HCT116 (cell line): ENCODE data around the gene CHRNB2. TPM values are rescaled to one million over a fixed set of nuclear protein-coding genes. Genes with fewer than 3 reads are reported as not detected.

Source experiments
- ATAC-seq: fragments of 200-7000 bp; cut with Tn5 transposase; 2 replicates; pipeline ENCODE4 v1.9.1; 2020; ENCODE audit warnings: mild to moderate bottlenecking, moderate library complexity
- BruUV-seq: library from RNA; stranded (reverse); fragments of 400-500 nt; replicated peaks from 2 replicates; lab custom pipeline; 2021; lab: Mats Ljungman, UMichigan
- CTCF ChIA-PET: fragments of 300-600 bp; sonication (Branson Sonifier 250); formaldehyde crosslinking; loops from one replicate; lab custom pipeline; 2021; ENCODE audit warnings: antibody characterized with exemption; lab: Charles Lee
- POLR2A ChIA-PET: fragments of 300-600, 350-600 bp; sonication (Branson Sonifier 250); formaldehyde crosslinking; loops from one replicate; lab custom pipeline; 2021; ENCODE audit warnings: antibody characterized with exemption; lab: Charles Lee
- RAD21 ChIA-PET, 2 experiments: fragments of 300-600 bp; sonication (Branson Sonifier 250); formaldehyde crosslinking; loops; one replicate each; lab custom pipeline; 2023; ENCODE audit warnings: low total read pairs in 2 of 2; ENCODE audit not compliant: uncharacterized antibody in 2 of 2, unreplicated experiment in 2 of 2, low non-redundant PET in 1 of 2; lab: Charles Lee
- DNase-seq: peaks from one replicate; pipeline ENCODE4 v3.0.0-alpha.2; 2010; ENCODE audit warnings: low read depth, low spot score
- H2AFZ ChIP-seq: fragments of 200-600 bp; shearing (Covaris generic), sonication (generic); 2 replicates; pipeline ENCODE4 v1.6.1; 2017; ENCODE audit warnings: low read depth, mixed run types, mixed read lengths, antibody characterized with exemption, low read length; ENCODE audit not compliant: poor library complexity, severe bottlenecking
- H3K27ac ChIP-seq: 2 replicates; pipeline ENCODE4 v1.5.1; 2012; ENCODE audit warnings: low read depth, low read length
- H3K27me3 ChIP-seq: fragments of 200-600 bp; sonication (generic); 2 replicates; pipeline ENCODE4 v1.6.1; 2016; ENCODE audit warnings: mixed run types, low read length, mixed read lengths; ENCODE audit not compliant: insufficient read depth
- H3K36me3 ChIP-seq, 2 experiments: fragments of 200-500 bp in 1 of 2; fragments of 200-600 bp in 1 of 2; sonication (Bioruptor generic) in 1 of 2; sonication (generic) in 1 of 2; 2 replicates each; pipeline versions ENCODE4 v1.5.1 to v1.6.1; 2014 to 2016; ENCODE audit warnings: low read length in 2 of 2, inconsistent platforms in 1 of 2, mixed read lengths in 1 of 2, mixed run types in 1 of 2; ENCODE audit not compliant: insufficient read depth in 2 of 2, control insufficient read depth in 1 of 2
- H3K4me1 ChIP-seq, 2 experiments: fragments of 200-600 bp in 1 of 2; sonication (generic) in 1 of 2; 2 replicates each; pipeline versions ENCODE4 v1.5.1 to v1.6.1; 2012 to 2017; ENCODE audit warnings: low read length in 2 of 2, inconsistent platforms in 1 of 2, mild to moderate bottlenecking in 1 of 2, mixed read lengths in 1 of 2, mixed run types in 1 of 2, moderate library complexity in 1 of 2; ENCODE audit not compliant: insufficient read depth in 2 of 2, control insufficient read depth in 1 of 2
- H3K4me2 ChIP-seq: fragments of 200-600 bp; sonication (generic); 2 replicates; pipeline ENCODE4 v1.6.1; 2017; ENCODE audit warnings: mixed run types, low read length, mixed read lengths
- H3K4me3 ChIP-seq, 2 experiments: fragments of 200-600 bp in 1 of 2; sonication (generic) in 1 of 2; replicated peaks in 1 of 2; 2 replicates each; pipeline ENCODE4 v1.5.1; 2011 to 2016; ENCODE audit warnings: low read length in 2 of 2, control low read depth in 1 of 2, low read depth in 1 of 2, mild to moderate bottlenecking in 1 of 2, mixed read lengths in 1 of 2, mixed run types in 1 of 2
- H3K79me2 ChIP-seq: fragments of 200-600 bp; sonication (generic); 2 replicates; pipeline ENCODE4 v1.6.1; 2017; ENCODE audit warnings: mild to moderate bottlenecking, mixed run types, low read length, moderate library complexity, mixed read lengths; ENCODE audit not compliant: insufficient read depth
- H3K9ac ChIP-seq: fragments of 200-600 bp; sonication (generic); 2 replicates; pipeline ENCODE4 v1.6.1; 2016; ENCODE audit warnings: low read length, mixed read lengths
- H3K9me2 ChIP-seq: fragments of 200-600 bp; sonication (generic), shearing (Covaris generic); 2 replicates; pipeline ENCODE4 v1.6.1; 2017; ENCODE audit warnings: mixed run types, mild to moderate bottlenecking, moderate library complexity; ENCODE audit not compliant: insufficient read depth
- H3K9me3 ChIP-seq, 2 experiments: fragments of 200-500 bp in 1 of 2; fragments of 200-600 bp in 1 of 2; sonication (Bioruptor generic) in 1 of 2; sonication (generic) in 1 of 2; 2 replicates each; pipeline ENCODE4 v1.6.1; 2014 to 2017; ENCODE audit warnings: low read length in 2 of 2, mixed read lengths in 2 of 2, inconsistent platforms in 1 of 2, low read depth in 1 of 2, mild to moderate bottlenecking in 1 of 2, mixed run types in 1 of 2, moderate library complexity in 1 of 2; ENCODE audit not compliant: control insufficient read depth in 1 of 2, insufficient read depth in 1 of 2
- H4K20me1 ChIP-seq: fragments of 200-600 bp; sonication (generic), shearing (Covaris generic); 2 replicates; pipeline ENCODE4 v1.6.1; 2017; ENCODE audit warnings: mixed run types, mild to moderate bottlenecking, moderate library complexity; ENCODE audit not compliant: insufficient read depth
- CEBPB ChIP-seq: IDR thresholded peaks from 2 replicates; pipeline ENCODE4 v1.6.1; 2012; ENCODE audit warnings: low read depth
- EGR1 ChIP-seq: IDR thresholded peaks from 2 replicates; pipeline ENCODE4 v1.6.1; 2012; ENCODE audit warnings: low read depth
- ELF1 ChIP-seq: IDR thresholded peaks from 2 replicates; pipeline ENCODE4 v1.6.1; 2012; ENCODE audit warnings: low read depth, borderline replicate concordance
- POLR2A ChIP-seq: IDR thresholded peaks from 2 replicates; pipeline ENCODE4 v1.7.0; 2011; ENCODE audit warnings: borderline replicate concordance; ENCODE audit not compliant: insufficient read depth, insufficient read length; ENCODE audit errors: extremely low read depth
- RAD21 ChIP-seq: IDR thresholded peaks from 2 replicates; pipeline ENCODE4 v1.6.1; 2012; ENCODE audit warnings: low read depth, mild to moderate bottlenecking
- SIN3A ChIP-seq: IDR thresholded peaks from 2 replicates; pipeline ENCODE4 v1.6.1; 2012; ENCODE audit warnings: low read depth
- SP1 ChIP-seq: IDR thresholded peaks from 2 replicates; pipeline ENCODE4 v1.6.1; 2012; ENCODE audit warnings: low read depth
- SRF ChIP-seq: IDR thresholded peaks from 2 replicates; pipeline ENCODE4 v1.6.1; 2012; ENCODE audit warnings: low read depth
- TCF7L2 ChIP-seq: IDR thresholded peaks from 2 replicates; pipeline ENCODE4 v1.7.0; 2011; ENCODE audit warnings: borderline replicate concordance, inconsistent platforms; ENCODE audit not compliant: insufficient read depth, insufficient read length; ENCODE audit errors: extremely low read depth
- ZNF274 ChIP-seq: fragments of 200-500 bp; sonication (Bioruptor generic); IDR thresholded peaks from 2 replicates; pipeline ENCODE4 v1.6.1; 2014; ENCODE audit warnings: mild to moderate bottlenecking, low read depth, low read length, inconsistent platforms
- intact Hi-C: fragments of 100-400 bp; cut with micrococcal nuclease; formaldehyde crosslinking; loops from 2 replicates; pipeline ENCODE4 v1.10.0; 2022
- total RNA-seq: library from RNA; stranded (reverse); gene quantifications from one replicate; pipeline ENCODE4 v1.2.1, GENCODE V29; 2021; ENCODE audit not compliant: unreplicated experiment
- TF ChIP-seq, protein P1 (sequence below): IDR thresholded peaks from 2 replicates; pipeline ENCODE4 v1.6.1; 2012
- TF ChIP-seq, protein P2 (sequence below): IDR thresholded peaks from 2 replicates; pipeline ENCODE4 v1.6.1; 2012; ENCODE audit warnings: low read depth
- TF ChIP-seq, protein P3 (sequence below), 3 experiments: fragments of 200-600 bp in 1 of 3; sonication (generic) in 1 of 3; IDR thresholded peaks in 2 of 3; conservative IDR thresholded peaks in 1 of 3; 2 replicates each; pipeline ENCODE4 v1.5.1; 2012 to 2017; ENCODE audit warnings: low read depth in 2 of 3, low read length in 2 of 3, antibody characterized with exemption in 1 of 3, borderline replicate concordance in 1 of 3, control low read depth in 1 of 3, mild to moderate bottlenecking in 1 of 3, mixed read lengths in 1 of 3, mixed run types in 1 of 3, moderate library complexity in 1 of 3; ENCODE audit not compliant: insufficient read depth in 1 of 3

The CHRNB2 gene
- total RNA-seq, 1 experiment from 2014 or later = not detected

DNA sequence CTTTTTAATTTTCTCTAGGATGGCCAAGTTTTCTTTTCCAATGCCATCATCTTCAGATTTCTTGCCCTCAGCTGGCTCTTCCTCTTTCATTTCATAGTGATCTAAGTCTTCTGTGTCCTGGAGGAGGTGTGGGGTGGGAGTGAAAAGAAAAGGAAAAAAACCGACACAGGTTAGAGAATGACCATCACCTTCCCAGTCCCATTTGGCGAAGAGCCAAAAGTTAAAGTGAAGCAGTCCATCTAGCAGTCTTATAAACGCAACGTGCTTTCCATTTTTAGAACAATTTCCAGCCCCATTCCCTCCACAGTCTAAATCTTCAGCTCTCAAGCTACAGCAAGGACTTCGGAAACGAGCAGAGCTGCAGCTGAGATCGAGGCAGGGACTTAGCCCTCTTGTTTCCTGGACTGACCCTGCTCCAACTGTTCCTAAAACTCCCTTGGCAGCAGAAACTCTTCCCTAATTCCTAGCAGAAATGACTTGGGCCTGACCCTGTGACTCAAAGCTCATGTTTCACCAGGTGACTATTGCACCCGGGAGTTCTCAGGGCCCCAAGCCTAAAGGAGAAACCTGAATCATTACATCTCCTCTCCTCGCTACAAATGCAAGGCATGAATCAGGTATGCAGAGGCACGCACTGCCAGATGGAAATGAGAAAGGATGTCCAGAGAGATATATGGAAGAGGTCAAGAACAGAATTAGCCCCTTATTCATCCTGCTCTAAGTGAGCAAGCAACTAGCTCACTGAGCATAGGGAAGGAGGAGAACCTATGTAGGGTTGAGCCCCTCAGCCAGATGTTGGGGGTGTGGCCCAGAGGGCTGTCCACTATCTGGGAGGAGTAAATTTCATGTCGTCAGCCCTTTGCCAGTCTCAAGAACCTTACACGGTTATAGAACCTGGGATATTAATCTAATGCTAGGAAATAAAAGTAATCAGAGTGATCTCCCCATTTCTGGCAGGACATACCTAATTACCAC is 14.2 kb upstream of the CHRNB2 start:
- no peak for TF ChIP-seq RAD21
- TF ChIP-seq POLR2A = no peak
- TF ChIP-seq, protein P1, sequence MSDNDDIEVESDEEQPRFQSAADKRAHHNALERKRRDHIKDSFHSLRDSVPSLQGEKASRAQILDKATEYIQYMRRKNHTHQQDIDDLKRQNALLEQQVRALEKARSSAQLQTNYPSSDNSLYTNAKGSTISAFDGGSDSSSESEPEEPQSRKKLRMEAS = no peak
- TF ChIP-seq CEBPB = no peak
- no peak for TF ChIP-seq ELF1
- TF ChIP-seq, protein P2, sequence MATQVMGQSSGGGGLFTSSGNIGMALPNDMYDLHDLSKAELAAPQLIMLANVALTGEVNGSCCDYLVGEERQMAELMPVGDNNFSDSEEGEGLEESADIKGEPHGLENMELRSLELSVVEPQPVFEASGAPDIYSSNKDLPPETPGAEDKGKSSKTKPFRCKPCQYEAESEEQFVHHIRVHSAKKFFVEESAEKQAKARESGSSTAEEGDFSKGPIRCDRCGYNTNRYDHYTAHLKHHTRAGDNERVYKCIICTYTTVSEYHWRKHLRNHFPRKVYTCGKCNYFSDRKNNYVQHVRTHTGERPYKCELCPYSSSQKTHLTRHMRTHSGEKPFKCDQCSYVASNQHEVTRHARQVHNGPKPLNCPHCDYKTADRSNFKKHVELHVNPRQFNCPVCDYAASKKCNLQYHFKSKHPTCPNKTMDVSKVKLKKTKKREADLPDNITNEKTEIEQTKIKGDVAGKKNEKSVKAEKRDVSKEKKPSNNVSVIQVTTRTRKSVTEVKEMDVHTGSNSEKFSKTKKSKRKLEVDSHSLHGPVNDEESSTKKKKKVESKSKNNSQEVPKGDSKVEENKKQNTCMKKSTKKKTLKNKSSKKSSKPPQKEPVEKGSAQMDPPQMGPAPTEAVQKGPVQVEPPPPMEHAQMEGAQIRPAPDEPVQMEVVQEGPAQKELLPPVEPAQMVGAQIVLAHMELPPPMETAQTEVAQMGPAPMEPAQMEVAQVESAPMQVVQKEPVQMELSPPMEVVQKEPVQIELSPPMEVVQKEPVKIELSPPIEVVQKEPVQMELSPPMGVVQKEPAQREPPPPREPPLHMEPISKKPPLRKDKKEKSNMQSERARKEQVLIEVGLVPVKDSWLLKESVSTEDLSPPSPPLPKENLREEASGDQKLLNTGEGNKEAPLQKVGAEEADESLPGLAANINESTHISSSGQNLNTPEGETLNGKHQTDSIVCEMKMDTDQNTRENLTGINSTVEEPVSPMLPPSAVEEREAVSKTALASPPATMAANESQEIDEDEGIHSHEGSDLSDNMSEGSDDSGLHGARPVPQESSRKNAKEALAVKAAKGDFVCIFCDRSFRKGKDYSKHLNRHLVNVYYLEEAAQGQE = no peak
- TF ChIP-seq SRF = no peak
- TF ChIP-seq, protein P3, sequence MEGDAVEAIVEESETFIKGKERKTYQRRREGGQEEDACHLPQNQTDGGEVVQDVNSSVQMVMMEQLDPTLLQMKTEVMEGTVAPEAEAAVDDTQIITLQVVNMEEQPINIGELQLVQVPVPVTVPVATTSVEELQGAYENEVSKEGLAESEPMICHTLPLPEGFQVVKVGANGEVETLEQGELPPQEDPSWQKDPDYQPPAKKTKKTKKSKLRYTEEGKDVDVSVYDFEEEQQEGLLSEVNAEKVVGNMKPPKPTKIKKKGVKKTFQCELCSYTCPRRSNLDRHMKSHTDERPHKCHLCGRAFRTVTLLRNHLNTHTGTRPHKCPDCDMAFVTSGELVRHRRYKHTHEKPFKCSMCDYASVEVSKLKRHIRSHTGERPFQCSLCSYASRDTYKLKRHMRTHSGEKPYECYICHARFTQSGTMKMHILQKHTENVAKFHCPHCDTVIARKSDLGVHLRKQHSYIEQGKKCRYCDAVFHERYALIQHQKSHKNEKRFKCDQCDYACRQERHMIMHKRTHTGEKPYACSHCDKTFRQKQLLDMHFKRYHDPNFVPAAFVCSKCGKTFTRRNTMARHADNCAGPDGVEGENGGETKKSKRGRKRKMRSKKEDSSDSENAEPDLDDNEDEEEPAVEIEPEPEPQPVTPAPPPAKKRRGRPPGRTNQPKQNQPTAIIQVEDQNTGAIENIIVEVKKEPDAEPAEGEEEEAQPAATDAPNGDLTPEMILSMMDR (IDR thresholded peaks at IDR 0.05 in 2 of 3, conservative IDR thresholded peaks at IDR 0.05 in 1 of 3; ENCODE audit: borderline replicate concordance in 1 of 3, insufficient read depth in 1 of 3, low read depth in 2 of 3, low read length in 2 of 3) = no peak
- TF ChIP-seq EGR1 = no peak
- no peak for TF ChIP-seq SIN3A
- no peak for TF ChIP-seq TCF7L2
- no peak for TF ChIP-seq ZNF274
- TF ChIP-seq SP1 = no peak
- BruUV-seq = no TSS peak
- RAD21 ChIA-PET = no interaction called here
- Histone ChIP-seq H3K79me2 (peaks cover 30% of the 10 kb centered on the region), H3K27me3 (no peaks in the 10 kb centered on the region), H3K27ac (no peak overlapping the region), H3K9ac (no peak overlapping the region), H3K4me2 (no peak overlapping the region), H2AFZ (no peak overlapping the region), H4K20me1 (no peaks in the 10 kb centered on the region), H3K36me3 (peaks cover 61 to 69% of the 10 kb centered on the region in 2 experiments), H3K4me3 (no peak overlapping the region), H3K4me1 (peaks cover 9 to 15% of the 10 kb centered on the region in 2 experiments), H3K9me3 (no peaks in the 10 kb centered on the region), H3K9me2 (no peaks in the 10 kb centered on the region)
- DNase-seq = no peak
- POLR2A ChIA-PET = no interaction called here
- ATAC-seq = no peak
- CTCF ChIA-PET = interaction anchor here (1.4 kb wide), 1 partner anchor 19 kb away, joined by 4 read pairs; no protein-coding TSS in a partner anchor
- intact Hi-C loops = no loop called here
